Retina (tissue), 1 donor: ENCODE results near the gene HAAO.

Experiments
- DNase-seq: peaks from one replicate; pipeline ENCODE4 v3.0.0-alpha.2; 2016

The HAAO gene

GRCh38 chr2:42792087-42792582 lies 248 bp downstream of the HAAO start:
- DNase-seq, result no peak

- no peak for DNase-seq
These were observed 777 bp downstream of the HAAO start for GRCh38 chr2:42791606-42792005.

GRCh38 chr2:42789751-42790150 lies 2.6 kb downstream of the HAAO start:
- DNase-seq, result no peak

GRCh38 chr2:42788882-42789281 lies 3.5 kb downstream of the HAAO start:
- no peak for DNase-seq

- DNase-seq, result no peak
These were observed 3.9 kb downstream of the HAAO start for GRCh38 chr2:42788478-42788793.

- no peak for DNase-seq
These were observed 4.5 kb downstream of the HAAO start for GRCh38 chr2:42787788-42788477.

- no peak for DNase-seq
These were observed 5.0 kb downstream of the HAAO start for GRCh38 chr2:42787424-42787787.

- no peak for DNase-seq
These were observed 5.6 kb downstream of the HAAO start for GRCh38 chr2:42786561-42787345.

GRCh38 chr2:42784204-42784880 lies 8.0 kb downstream of the HAAO start:
- DNase-seq, result no peak

- DNase-seq, result no peak
These were observed 8.9 kb downstream of the HAAO start for GRCh38 chr2:42783511-42783910.

GRCh38 chr2:42781181-42781580 lies 11.2 kb downstream of the HAAO start:
- no peak for DNase-seq

GRCh38 chr2:42777883-42778805 lies 14.2 kb downstream of the HAAO start:
- no peak for DNase-seq

GRCh38 chr2:42775810-42776209 lies 16.6 kb downstream of the HAAO start:
- no peak for DNase-seq

GRCh38 chr2:42775186-42775585 lies 17.2 kb downstream of the HAAO start:
- DNase-seq, result no peak

GRCh38 chr2:42771546-42772153 lies 20.7 kb downstream of the HAAO start:
- DNase-seq, result no peak

- peak; percentile 31 for DNase-seq
These were observed 21.9 kb downstream of the HAAO start for GRCh38 chr2:42770288-42771131.

GRCh38 chr2:42769583-42770287 lies 22.6 kb downstream of the HAAO start:
- DNase-seq, result no peak

- DNase-seq, result no peak
These were observed 23.6 kb downstream of the HAAO start for GRCh38 chr2:42768706-42769256.

GRCh38 chr2:42767899-42768705 lies 24.3 kb downstream of the HAAO start:
- DNase-seq, result no peak
